Activated T-cell treated with anti-CD3 and anti-CD28 coated beads for 4 hours (primary cell): ENCODE measurements around the gene PHYKPL.

Source experiments
- DNase-seq: peaks from one replicate; pipeline ENCODE4 v3.0.0-alpha.2; 2020

PHYKPL gene

GRCh38 chr5:178221853-178222252 is 10.7 kb downstream of the PHYKPL start:
- DNase-seq: no peak

- DNase-seq: no peak
Measured at GRCh38 chr5:178221282-178221681, 11.3 kb downstream of the PHYKPL start.

- no peak for DNase-seq
Measured at GRCh38 chr5:178218827-178219226, 13.8 kb downstream of the PHYKPL start.

GRCh38 chr5:178218237-178218776 is 14.3 kb downstream of the PHYKPL start:
- no peak for DNase-seq

- DNase-seq: no peak
Measured at GRCh38 chr5:178216779-178217178, 15.8 kb downstream of the PHYKPL start.

- no peak for DNase-seq
Measured at GRCh38 chr5:178216088-178216534, 16.5 kb downstream of the PHYKPL start.

- no peak for DNase-seq
Measured at GRCh38 chr5:178215280-178216002, 17.2 kb downstream of the PHYKPL start.

GRCh38 chr5:178214160-178214803 is 18.3 kb downstream of the PHYKPL start:
- no peak for DNase-seq

- no peak for DNase-seq
Measured at GRCh38 chr5:178213748-178214151, 18.9 kb downstream of the PHYKPL start.

GRCh38 chr5:178213003-178213461 is 19.6 kb downstream of the PHYKPL start:
- DNase-seq: no peak

GRCh38 chr5:178212241-178213002 is 20.2 kb downstream of the PHYKPL start:
- DNase-seq: no peak

GRCh38 chr5:178211095-178212048 is 21.2 kb downstream of the PHYKPL start:
- DNase-seq: no peak

GRCh38 chr5:178210686-178211085 is 21.9 kb downstream of the PHYKPL start:
- DNase-seq: no peak

- no peak for DNase-seq
Measured at GRCh38 chr5:178210073-178210535, 22.5 kb downstream of the PHYKPL start.

GRCh38 chr5:178209334-178210072 is 23.1 kb downstream of the PHYKPL start:
- no peak for DNase-seq

- no peak for DNase-seq
Measured at GRCh38 chr5:178208540-178209227, 23.9 kb downstream of the PHYKPL start.

- no peak for DNase-seq
Measured at GRCh38 chr5:178207917-178208280, 24.7 kb downstream of the PHYKPL start.

- no peak for DNase-seq
Measured at GRCh38 chr5:178207183-178207916, 25.3 kb downstream of the PHYKPL start.

- DNase-seq: no peak
Measured at GRCh38 chr5:178206166-178207101, 26.2 kb downstream of the PHYKPL start.
